Activated CD4-positive, alpha-beta T cell treated with anti-CD3 and anti-CD28 coated beads for 48 hours (primary cell): ENCODE data around the gene KIF1B.

ENCODE experiments used
- DNase-seq: peaks from one replicate; pipeline ENCODE4 v3.0.0-alpha.2; 2020

The KIF1B gene

DNA sequence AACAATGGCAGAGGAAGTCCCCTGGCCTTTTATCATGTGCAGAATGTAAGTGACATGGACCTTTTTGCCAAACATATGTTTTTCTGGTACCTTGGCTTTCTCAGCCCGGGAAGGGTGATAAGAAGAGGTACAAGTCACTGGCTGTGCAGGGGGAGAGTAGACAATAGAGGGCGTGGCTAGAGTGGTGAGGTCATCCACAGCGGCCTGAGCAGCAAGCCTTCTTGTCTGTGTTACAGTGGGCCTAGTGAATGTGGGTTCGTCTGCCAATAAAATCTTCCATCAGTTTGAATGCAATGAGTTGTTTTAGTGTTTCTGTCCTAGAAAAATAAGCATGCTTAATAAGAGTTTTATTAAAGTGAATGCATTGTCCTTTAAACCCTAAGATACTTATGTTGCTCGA is 129.4 kb downstream of the KIF1B start:
- no peak for DNase-seq

DNA sequence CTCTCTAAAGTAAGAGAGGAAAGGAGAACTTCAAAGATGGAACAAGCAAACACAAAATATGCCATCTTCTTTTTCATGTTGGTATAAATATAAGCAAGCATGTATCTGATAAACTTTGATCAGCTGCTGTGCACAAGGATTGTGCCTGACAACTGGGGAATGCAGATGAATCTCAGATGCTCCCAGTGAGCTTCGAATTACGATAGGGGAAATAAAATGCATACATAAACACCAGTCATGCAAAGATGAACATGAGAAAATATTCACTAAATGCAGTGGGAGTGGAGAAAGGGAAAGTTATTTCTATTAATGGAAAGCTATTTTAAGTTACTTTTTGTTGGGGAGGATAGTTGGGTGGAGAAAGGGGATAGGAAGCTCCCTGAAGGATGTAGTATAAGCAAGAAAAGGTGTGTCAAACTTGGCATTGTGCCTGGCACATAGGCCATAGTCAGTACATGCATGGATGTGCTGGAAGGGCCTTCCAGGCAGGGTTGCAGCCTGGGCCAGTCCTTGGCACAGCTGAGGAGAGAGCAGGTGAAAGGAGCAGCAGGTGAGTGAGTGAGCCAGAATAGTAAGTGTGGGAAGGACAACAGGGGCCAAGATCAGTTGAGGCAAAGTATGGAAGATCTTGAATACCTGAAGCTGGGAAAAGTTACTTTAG is 130.7 kb downstream of the KIF1B start:
- no peak for DNase-seq

DNA sequence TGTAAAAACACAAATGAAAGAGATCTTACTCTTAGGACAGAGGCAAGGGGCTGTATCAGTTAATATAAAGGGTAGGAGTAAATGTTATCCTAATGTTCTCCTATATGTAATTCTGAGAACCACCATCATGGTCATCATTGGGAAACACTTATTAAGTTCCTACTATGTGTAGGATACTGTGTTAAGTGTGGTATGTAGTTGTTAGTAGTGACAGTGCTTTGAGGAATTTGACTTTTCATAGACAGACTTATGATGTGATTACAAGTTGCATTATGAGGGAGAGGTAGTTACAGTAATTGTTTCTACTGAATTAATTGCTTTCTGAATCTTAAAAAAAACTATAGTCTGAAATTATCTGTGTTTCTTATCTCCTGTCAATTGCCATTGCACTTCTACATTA is 136.7 kb downstream of the KIF1B start:
- no peak for DNase-seq

GRCh38 chr1:10353282-10353681 is 142.9 kb downstream of the KIF1B start:
- DNase-seq, result no peak

- no peak for DNase-seq
Measured at GRCh38 chr1:10353693-10354092, 143.3 kb downstream of the KIF1B start.

DNA sequence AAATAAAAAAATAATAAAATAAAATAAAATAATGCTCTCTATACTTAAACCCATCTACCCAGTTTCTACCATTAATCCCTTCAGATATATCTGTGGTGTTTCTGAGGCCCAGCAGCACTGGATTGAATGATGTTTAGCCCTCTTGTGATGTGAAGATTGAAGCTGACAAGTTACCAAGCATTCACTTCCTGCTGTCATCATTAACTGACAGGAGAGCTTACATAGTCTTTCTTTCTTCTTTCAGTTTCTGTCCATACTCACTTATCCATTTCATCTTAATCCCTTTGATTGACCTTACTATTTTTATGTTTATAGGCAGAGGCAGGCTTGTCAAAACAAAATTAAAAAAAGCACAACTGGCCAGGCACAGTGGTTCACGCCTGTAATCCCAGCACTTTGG is 149.7 kb downstream of the KIF1B start:
- no peak for DNase-seq

- no peak for DNase-seq
Measured at GRCh38 chr1:10361515-10361914, 151.1 kb downstream of the KIF1B start.

DNA sequence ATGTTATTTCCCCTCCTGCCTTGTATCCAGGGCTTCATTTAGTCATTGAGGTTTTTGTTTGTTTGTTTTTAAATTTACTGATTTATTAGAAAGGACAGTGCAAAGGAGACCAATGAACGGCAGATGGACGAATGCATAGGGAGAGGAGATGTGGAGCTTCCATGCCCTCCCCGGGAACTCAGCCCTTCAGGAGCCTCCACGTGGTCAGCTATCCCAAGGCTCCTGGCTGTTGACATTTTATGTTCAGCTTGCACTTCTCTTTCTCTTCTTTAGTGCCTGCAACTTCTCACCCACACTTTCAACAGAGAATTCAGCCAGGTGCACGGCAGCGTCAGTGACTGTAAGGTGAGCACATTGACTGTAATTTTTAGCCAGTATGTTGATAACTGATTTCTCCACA is 157.8 kb downstream of the KIF1B start:
- no peak for DNase-seq

DNA sequence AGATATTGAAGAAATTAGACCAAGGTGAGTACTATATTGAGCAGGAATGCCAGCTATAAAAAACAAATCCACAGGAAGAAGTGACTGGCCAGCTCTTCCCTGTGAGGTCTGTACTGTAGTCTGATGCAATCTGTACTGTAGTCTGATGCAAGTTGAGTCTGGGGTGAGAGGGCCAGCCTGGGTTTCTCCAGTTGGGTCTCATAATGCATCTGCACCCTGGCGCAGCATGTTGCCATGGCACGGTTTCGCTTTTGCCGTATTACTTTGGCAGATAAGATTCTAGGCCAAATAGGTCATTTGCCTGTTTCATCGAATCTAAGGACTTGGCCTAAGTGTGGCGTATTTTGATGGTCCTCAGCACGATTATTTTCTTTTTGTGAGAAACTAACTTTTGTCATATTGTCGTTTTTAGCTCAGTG is 164.1 kb downstream of the KIF1B start:
- no peak for DNase-seq

- peak; percentile 45 for DNase-seq
Measured at GRCh38 chr1:10377365-10378029, 167.1 kb downstream of the KIF1B start.

- no peak for DNase-seq
Measured at GRCh38 chr1:10378081-10378841, 167.9 kb downstream of the KIF1B start.

- no peak for DNase-seq
Measured at GRCh38 chr1:10379101-10379620, 168.8 kb downstream of the KIF1B start.

DNA sequence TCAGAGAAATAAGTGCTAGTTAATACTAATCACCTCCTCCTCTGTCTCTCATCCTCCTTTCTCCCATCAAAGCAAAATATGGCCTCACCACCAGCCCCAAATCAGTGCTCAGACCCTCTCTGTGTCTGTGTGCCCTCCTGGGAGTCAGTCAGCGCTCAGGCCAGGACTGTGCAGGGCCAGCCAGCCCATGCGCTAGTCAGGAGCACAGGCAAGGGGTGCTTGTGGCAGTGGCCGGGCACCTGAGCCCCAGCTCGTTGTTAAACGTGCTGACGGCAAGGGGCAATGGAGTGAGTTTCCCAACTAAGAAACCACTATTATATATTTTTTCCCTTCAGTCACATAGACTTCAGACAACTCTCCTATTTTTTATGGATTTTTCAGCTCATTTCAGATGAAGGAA is 169.3 kb downstream of the KIF1B start:
- DNase-seq, result no peak

DNA sequence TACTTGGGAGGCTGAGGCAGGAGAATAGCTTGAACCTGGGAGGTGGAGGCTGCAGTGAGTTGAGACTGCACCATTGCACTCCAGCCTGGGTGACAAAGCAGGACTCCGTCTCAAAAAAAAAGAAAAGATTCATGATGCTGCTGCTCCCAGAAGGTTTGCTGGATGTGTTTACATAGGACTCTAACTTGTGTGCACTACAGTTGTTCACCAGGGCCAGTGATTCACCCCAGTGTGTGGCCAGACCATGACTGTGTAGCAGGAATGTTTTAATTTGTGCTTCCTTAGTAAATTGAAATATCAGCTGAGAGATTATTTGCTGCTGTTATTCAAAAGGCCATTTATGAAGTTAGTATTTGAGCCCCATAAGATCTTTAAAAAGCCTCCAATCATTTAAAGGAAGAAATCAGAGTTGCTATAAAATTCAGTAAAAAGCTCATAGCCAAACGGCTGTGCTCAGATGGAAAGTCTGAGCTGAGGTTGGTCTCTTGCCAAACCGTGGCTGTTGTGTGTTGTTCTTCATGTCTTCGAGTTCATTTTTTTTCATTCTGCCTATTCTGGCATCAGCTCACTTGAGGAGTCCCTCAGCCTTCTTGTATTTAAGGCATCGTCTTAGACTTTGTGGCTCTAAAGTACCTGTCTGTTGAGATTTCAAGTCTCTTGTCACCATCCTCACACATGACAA is 170.4 kb downstream of the KIF1B start:
- no peak for DNase-seq

- DNase-seq, result no peak
Measured at GRCh38 chr1:10383630-10384029, 173.3 kb downstream of the KIF1B start.

- DNase-seq, result no peak
Measured at GRCh38 chr1:10384219-10384618, 173.8 kb downstream of the KIF1B start.

DNA sequence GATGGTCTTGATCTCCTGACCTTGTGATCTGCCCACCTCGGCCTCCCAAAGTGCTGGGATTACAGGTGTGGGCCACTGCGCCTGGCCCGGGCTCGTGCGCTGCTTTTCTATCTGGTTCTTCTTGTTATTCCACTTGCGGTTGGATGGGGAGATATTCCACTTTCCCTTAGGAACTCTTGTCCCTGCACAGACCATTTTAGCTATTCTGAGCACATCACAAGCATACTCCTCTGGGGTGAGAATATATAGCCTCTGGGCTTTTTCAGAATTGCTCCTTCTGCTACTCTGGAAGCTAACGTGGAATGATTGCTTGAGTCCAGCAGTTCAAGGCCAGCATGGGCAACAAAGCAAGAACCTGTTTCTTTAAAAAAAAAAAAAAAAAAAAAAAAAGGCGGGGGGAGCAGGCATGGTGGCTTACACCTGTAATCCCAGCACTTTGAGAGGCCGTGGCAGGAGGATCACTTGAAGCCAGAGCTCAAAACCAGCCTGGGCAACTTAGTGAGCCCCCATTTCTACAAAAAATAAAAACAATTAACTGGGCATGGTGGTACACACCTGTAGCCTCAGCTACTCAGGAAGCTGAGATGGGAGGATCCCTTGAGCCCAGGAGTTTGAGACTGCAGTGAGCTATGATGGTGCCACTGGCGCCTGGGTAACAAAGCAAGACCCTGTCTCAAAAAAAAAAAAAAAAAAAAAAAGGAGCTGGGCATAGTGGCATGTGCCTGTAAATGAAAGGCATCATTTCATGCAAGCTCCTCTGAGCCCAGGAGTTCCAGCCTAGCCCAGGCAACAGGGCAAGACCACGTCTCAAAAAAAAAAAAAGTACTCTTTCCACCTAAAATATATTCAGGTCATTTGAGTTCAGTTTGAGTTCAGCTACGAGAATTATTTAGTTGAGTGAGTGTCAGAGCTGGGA is 176.6 kb downstream of the KIF1B start:
- DNase-seq, result no peak

- no peak for DNase-seq
Measured at GRCh38 chr1:10387677-10388386, 177.5 kb downstream of the KIF1B start.

GRCh38 chr1:10388387-10388715 is 178.0 kb downstream of the KIF1B start:
- DNase-seq, result no peak

DNA sequence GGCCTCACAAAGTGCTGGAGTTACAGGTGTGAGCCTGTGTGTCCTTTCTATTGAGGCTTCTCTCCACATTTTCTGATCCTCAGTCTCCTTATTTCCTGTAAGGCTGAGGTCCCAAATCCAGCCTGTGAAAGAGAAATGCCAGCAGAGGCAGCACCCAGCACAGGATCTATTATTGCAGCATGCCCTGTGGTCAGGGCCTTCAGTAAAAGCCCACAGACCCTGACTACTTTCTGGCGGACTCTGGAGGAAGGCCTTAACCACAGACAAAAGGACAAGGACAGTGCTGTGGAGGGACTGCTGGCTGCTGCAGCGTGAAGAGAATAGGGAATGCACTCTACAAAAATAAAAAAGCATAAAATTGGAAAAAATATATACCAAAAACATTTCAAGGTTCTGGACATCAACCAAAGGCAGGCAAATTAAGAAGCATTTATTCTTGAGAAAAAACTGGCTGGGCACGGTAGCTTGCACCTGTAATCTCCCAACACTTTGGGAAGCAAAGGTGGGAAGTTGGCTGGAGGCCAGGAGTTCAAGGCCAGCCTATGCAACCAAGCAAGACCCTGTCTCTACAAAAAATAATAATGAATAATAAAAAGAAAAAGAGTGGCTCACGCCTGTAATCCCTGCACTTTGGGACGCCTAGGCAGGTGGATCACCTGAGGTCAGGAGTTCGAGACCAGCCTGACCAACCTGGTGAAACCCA is 179.1 kb downstream of the KIF1B start:
- no peak for DNase-seq

GRCh38 chr1:10396870-10397269 is 186.5 kb downstream of the KIF1B start:
- DNase-seq, result no peak
